Neural cell (in vitro differentiated cells): ENCODE measurements around the gene WDR11. TPM values are rescaled to one million over a fixed set of nuclear protein-coding genes. Genes with fewer than 3 reads are reported as not detected.

Experiments
- H2AFZ ChIP-seq: fragments of 200-600, 300-800 bp; sonication (generic), shearing (Covaris generic); 2 replicates; pipeline ENCODE4 v1.6.0; 2014; ENCODE audit warnings: low read depth, mild to moderate bottlenecking, antibody characterized with exemption, low read length, moderate library complexity
- H3F3A ChIP-seq: fragments of 200-600 bp; shearing (Covaris generic); 2 replicates; pipeline ENCODE4 v1.6.1; 2016; ENCODE audit warnings: mild to moderate bottlenecking, moderate library complexity, mixed read lengths, antibody characterized with exemption, low read length; ENCODE audit not compliant: insufficient read depth, poor library complexity, severe bottlenecking
- H3K27ac ChIP-seq: fragments of 200-600, 300-800 bp; sonication (generic), shearing (Covaris generic); 2 replicates; pipeline ENCODE4 v1.5.1; 2014; ENCODE audit warnings: mild to moderate bottlenecking, low read length, moderate library complexity
- H3K27me3 ChIP-seq: fragments of 300-800, 200-600 bp; sonication (generic), shearing (Covaris generic); 2 replicates; pipeline ENCODE4 v1.6.0; 2014; ENCODE audit warnings: mild to moderate bottlenecking, low read depth, low read length, moderate library complexity; ENCODE audit not compliant: insufficient read depth
- H3K36me3 ChIP-seq: fragments of 300-800, 200-600 bp; sonication (generic), shearing (Covaris generic); 2 replicates; pipeline ENCODE4 v1.5.1; 2014; ENCODE audit warnings: mild to moderate bottlenecking, antibody characterized with exemption, low read length, moderate library complexity; ENCODE audit not compliant: insufficient read depth
- H3K4me2 ChIP-seq: fragments of 300-800, 200-600 bp; sonication (generic), shearing (Covaris generic); 2 replicates; pipeline ENCODE4 v1.6.0; 2014; ENCODE audit warnings: mild to moderate bottlenecking, low read length
- H3K4me3 ChIP-seq: fragments of 300-800, 200-600 bp; sonication (generic), shearing (Covaris generic); 2 replicates; pipeline ENCODE4 v1.5.1; 2014; ENCODE audit warnings: mild to moderate bottlenecking, low read length, moderate library complexity
- H3K79me2 ChIP-seq: fragments of 200-600 bp; shearing (Covaris generic); replicated peaks from 2 replicates; pipeline ENCODE4 v1.6.0; 2014; ENCODE audit warnings: mild to moderate bottlenecking, low read length, moderate library complexity; ENCODE audit not compliant: insufficient read depth
- H3K9ac ChIP-seq: fragments of 300-800, 200-600 bp; sonication (generic), shearing (Covaris generic); 2 replicates; pipeline ENCODE4 v1.6.1; 2016; ENCODE audit warnings: mild to moderate bottlenecking, low read length, mixed read lengths
- H3K9me2 ChIP-seq: fragments of 200-600 bp; shearing (Covaris generic); 2 replicates; pipeline ENCODE4 v1.6.1; 2016; ENCODE audit warnings: mild to moderate bottlenecking, low read length, mixed read lengths; ENCODE audit not compliant: insufficient read depth
- H3K9me3 ChIP-seq: fragments of 200-600, 300-800 bp; sonication (generic), shearing (Covaris generic); 2 replicates; pipeline ENCODE4 v1.6.1; 2016; ENCODE audit warnings: mild to moderate bottlenecking, mixed run types, low read length, moderate library complexity, mixed read lengths
- H4K20me1 ChIP-seq: fragments of 200-600 bp; shearing (Covaris generic); 2 replicates; pipeline ENCODE4 v1.6.1; 2016; ENCODE audit warnings: mild to moderate bottlenecking, mixed run types; ENCODE audit not compliant: insufficient read depth
- CTCF ChIP-seq: fragments of 450-650 bp; IDR thresholded peaks from 2 replicates; pipeline ENCODE4 v1.5.1; 2014; ENCODE audit warnings: antibody characterized with exemption, mild to moderate bottlenecking, moderate library complexity; ENCODE audit not compliant: poor library complexity, severe bottlenecking
- EP300 ChIP-seq: fragments of 450-650 bp; conservative IDR thresholded peaks from 2 replicates; pipeline ENCODE4 v1.6.1; 2014; ENCODE audit warnings: antibody characterized with exemption, mild to moderate bottlenecking, moderate library complexity; ENCODE audit not compliant: poor library complexity, severe bottlenecking
- EZH2 ChIP-seq: fragments of 200-600, 300-800 bp; shearing (Covaris generic), sonication (generic); IDR thresholded peaks from 2 replicates; pipeline ENCODE4 v1.6.1; 2014; ENCODE audit warnings: antibody characterized with exemption, low read length, borderline replicate concordance, mild to moderate bottlenecking; ENCODE audit not compliant: insufficient read depth, poor library complexity, severe bottlenecking
- MXI1 ChIP-seq: fragments of 450-650 bp; conservative IDR thresholded peaks from 2 replicates; pipeline ENCODE4 v1.6.1; 2014; ENCODE audit warnings: antibody characterized with exemption, mild to moderate bottlenecking; ENCODE audit not compliant: poor library complexity, severe bottlenecking
- POLR2AphosphoS5 ChIP-seq: IDR thresholded peaks from 2 replicates; pipeline ENCODE4 v1.6.1; 2012
- RAD21 ChIP-seq: fragments of 450-650 bp; conservative IDR thresholded peaks from 2 replicates; pipeline ENCODE4 v1.6.1; 2014; ENCODE audit warnings: antibody characterized with exemption, mild to moderate bottlenecking, moderate library complexity
- REST ChIP-seq: IDR thresholded peaks from 2 replicates; pipeline ENCODE4 v1.6.1; 2012; ENCODE audit warnings: borderline replicate concordance
- SMC3 ChIP-seq: fragments of 450-650 bp; conservative IDR thresholded peaks from 2 replicates; pipeline ENCODE4 v1.6.1; 2014; ENCODE audit warnings: antibody characterized with exemption, mild to moderate bottlenecking, moderate library complexity; ENCODE audit not compliant: poor library complexity
- TAF1 ChIP-seq: IDR thresholded peaks from 2 replicates; pipeline ENCODE4 v1.6.1; 2012; ENCODE audit warnings: low read depth
- polyA plus RNA-seq: library from polyadenylated mRNA; depleted of rRNA; stranded (reverse); fragments of >200 nt; gene quantifications from 2 replicates; pipeline ENCODE4 v1.2.3, GENCODE V29; 2014

Gene WDR11
- polyA plus RNA-seq, 1 donor from 2014 or later, result 160 TPM

DNA sequence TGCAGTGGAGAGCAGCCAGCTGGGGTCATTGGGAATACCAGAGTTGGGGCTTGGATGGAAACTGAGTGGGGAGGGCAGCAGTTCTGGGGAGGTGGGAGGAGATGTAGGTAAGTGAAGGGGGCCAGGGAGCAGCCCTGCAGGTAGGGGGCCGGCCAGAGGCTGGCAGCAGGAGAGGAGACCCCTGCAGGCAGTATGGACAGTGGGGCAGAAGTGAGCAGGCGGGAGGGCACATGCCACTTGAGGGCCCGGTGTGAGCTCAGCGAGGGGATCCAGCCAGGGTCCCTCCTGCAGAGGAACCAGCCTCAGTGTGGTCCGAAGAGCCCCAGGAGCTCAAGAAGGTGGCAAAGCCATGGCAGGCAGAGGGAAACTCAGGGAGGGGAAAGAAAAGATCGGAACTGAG lies 75.4 kb downstream of the WDR11 start:
- H2AFZ ChIP-seq, result no peak overlapping the region
- no peak overlapping the region for H3K27ac ChIP-seq
- no peaks in the 10 kb centered on the region for H3K27me3 ChIP-seq
- no peaks in the 10 kb centered on the region for H3K9me3 ChIP-seq
- no peaks in the 10 kb centered on the region for H3K79me2 ChIP-seq
- no peaks in the 10 kb centered on the region for H3K9me2 ChIP-seq
- no peaks in the 10 kb centered on the region for H3F3A ChIP-seq
- TF ChIP-seq POLR2AphosphoS5 (no peak), MXI1 (no peak), CTCF (no peak)
- H3K4me3 ChIP-seq, result no peak overlapping the region
- no peaks in the 10 kb centered on the region for H4K20me1 ChIP-seq
- no peak overlapping the region for H3K4me2 ChIP-seq
- no peaks in the 10 kb centered on the region for H3K36me3 ChIP-seq
- H3K9ac ChIP-seq, result no peak overlapping the region

DNA sequence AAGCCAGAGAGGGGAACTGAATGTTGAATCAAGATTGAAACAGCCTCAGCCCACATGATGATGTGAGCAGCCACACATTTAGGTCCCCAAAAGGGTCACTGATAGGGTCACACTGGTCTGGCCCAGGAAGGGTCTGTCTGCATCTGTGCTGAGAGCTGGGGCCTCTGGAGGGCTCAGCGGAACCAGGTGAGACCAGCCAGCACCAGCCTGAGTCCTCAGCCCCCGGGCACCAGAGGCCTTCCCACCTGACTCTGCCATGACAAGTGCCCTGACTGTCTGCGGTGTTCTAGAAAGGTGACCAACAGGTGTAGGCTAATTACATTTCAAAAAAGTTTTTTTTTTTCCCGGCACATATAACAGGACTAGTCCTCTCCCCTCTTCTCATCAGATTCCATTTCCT lies 76.2 kb downstream of the WDR11 start:
- H2AFZ ChIP-seq, result no peak overlapping the region
- H3K27me3 ChIP-seq, result no peaks in the 10 kb centered on the region
- no peaks in the 10 kb centered on the region for H3K79me2 ChIP-seq
- H3F3A ChIP-seq, result no peaks in the 10 kb centered on the region
- no peaks in the 10 kb centered on the region for H3K9me2 ChIP-seq
- no peaks in the 10 kb centered on the region for H4K20me1 ChIP-seq
- no peak overlapping the region for H3K9ac ChIP-seq
- H3K4me3 ChIP-seq, result no peak overlapping the region
- H3K9me3 ChIP-seq, result no peaks in the 10 kb centered on the region
- TF ChIP-seq CTCF (no peak), EZH2 (no peak), EP300 (no peak), POLR2AphosphoS5 (no peak), SMC3 (no peak), MXI1 (no peak), REST (no peak), TAF1 (no peak), RAD21 (no peak)
- H3K4me2 ChIP-seq, result no peak overlapping the region
- no peak overlapping the region for H3K27ac ChIP-seq
- H3K36me3 ChIP-seq, result no peaks in the 10 kb centered on the region
